ENCODE measurements around the gene JRKL. TPM values are rescaled to one million over a fixed set of nuclear protein-coding genes. Genes with fewer than 3 reads are reported as not detected.

The JRKL gene
- polyA plus RNA-seq: 1 to 10 TPM; 3.3 to 3.5 TPM

- WGBS, 2 donors: 0 to 1% methylated on average over 53 of the region's 53 CpGs
- Histone ChIP-seq H3K27ac (ENCODE audit: low read depth in 2 of 2, low read length in 1 of 2) (peak within 1 kb of the TSS; percentile 94 to 97), H3K4me3 (ENCODE audit: low read depth in 1 of 2, low read length in 2 of 2) (peak within 1 kb of the TSS; percentile 67 to 77), H3K4me1 (ENCODE audit: control insufficient read depth in 2 of 2, insufficient read depth in 2 of 2, low read length in 1 of 2) (no peaks in the 10 kb centered on the region), H3K9me3 (ENCODE audit: control insufficient read depth in 2 of 2, insufficient read depth in 1 of 2, low read depth in 1 of 2, low read length in 1 of 2) (no peaks in the 10 kb centered on the region), H3K27me3 (ENCODE audit: control insufficient read depth in 1 of 2, insufficient read depth in 2 of 2, low read length in 2 of 2) (no peaks in the 10 kb centered on the region), H3K36me3 (ENCODE audit: control insufficient read depth in 2 of 2, insufficient read depth in 2 of 2, low read length in 1 of 2) (no peaks in the 10 kb centered on the region)
These were observed at the start of gene JRKL, which contains the start of gene CCDC82 for GRCh38 chr11:96389720-96390487. JRKL (plus strand) TSS chr11:96390013; CDS start chr11:96390650, 637 bp downstream. CCDC82 (minus strand) TSS chr11:96389912; CDS start chr11:96384747, 5,165 bp downstream.

GRCh38 chr11:96340555-96340885 is 49.3 kb upstream of the JRKL start:
- no peaks in the 10 kb centered on the region for H3K9me3 ChIP-seq (ENCODE audit: control insufficient read depth in 2 of 2, insufficient read depth in 1 of 2, low read depth in 1 of 2, low read length in 1 of 2)
- H3K4me1 ChIP-seq (ENCODE audit: control insufficient read depth in 2 of 2, insufficient read depth in 2 of 2, low read length in 1 of 2): peaks cover 2 to 10% of the 10 kb centered on the region in 2 donors
- H3K27me3 ChIP-seq (ENCODE audit: control insufficient read depth in 1 of 2, insufficient read depth in 2 of 2, low read length in 2 of 2): no peaks in the 10 kb centered on the region
- peak overlapping the region; percentile 40 to 65 for H3K27ac ChIP-seq (ENCODE audit: low read depth in 2 of 2, low read length in 1 of 2)
- 63 to 67% methylated on average over 4 of the region's 4 CpGs for WGBS, 2 donors
- H3K36me3 ChIP-seq (ENCODE audit: control insufficient read depth in 2 of 2, insufficient read depth in 2 of 2, low read length in 1 of 2): no peaks in the 10 kb centered on the region
- H3K4me3 ChIP-seq (ENCODE audit: low read depth in 1 of 2, low read length in 2 of 2): peak overlapping the region in 1 of 2 donors; percentile 97

DNA sequence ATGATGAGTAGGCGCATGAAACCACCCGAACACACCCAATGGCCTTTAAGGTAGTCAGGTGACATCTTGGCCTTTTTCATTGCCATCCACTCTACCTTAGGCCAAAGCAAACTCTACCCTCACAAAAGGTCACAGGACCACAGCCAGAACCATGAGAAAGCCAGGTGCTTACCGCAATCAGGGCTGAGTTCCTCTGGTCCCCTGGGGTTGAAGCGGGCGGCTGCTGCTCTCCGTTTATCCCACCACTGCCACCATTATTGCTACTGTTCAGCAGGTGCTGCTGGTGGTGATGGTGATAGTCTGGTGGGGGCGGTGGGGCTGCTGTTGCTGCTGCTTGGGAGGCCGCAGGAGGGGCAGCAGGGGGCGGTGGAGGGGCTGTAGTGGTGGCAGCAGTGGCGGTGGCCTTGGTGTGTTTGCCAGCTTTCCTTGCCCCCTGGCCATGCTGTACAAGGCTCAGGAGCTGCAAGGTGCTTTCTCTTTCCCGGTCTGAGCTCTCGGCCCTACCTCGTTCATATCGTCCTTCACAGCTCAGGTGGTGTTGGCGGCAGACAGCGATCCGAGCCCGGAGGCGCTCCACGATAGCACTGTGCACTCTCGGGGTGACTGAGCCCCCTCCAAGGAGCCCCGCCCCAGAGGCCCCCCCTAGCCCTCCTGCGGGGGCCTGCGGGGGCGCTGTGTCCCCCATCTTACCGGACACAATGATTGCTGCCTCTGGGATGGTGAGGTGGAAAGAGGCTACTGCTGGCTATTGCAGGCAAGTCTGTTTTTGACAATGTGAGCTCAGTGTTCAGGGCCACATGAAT is 48.4 kb upstream of the JRKL start:
- peak overlapping the region; percentile 61 to 97 for H3K4me3 ChIP-seq (ENCODE audit: low read depth in 1 of 2, low read length in 2 of 2)
- peak overlapping the region; percentile 47 to 65 for H3K27ac ChIP-seq (ENCODE audit: low read depth in 2 of 2, low read length in 1 of 2)
- H3K4me1 ChIP-seq (ENCODE audit: control insufficient read depth in 2 of 2, insufficient read depth in 2 of 2, low read length in 1 of 2): peaks cover 2 to 10% of the 10 kb centered on the region in 2 donors
- H3K36me3 ChIP-seq (ENCODE audit: control insufficient read depth in 2 of 2, insufficient read depth in 2 of 2, low read length in 1 of 2): no peaks in the 10 kb centered on the region
- no peaks in the 10 kb centered on the region for H3K9me3 ChIP-seq (ENCODE audit: control insufficient read depth in 2 of 2, insufficient read depth in 1 of 2, low read depth in 1 of 2, low read length in 1 of 2)
- H3K27me3 ChIP-seq (ENCODE audit: control insufficient read depth in 1 of 2, insufficient read depth in 2 of 2, low read length in 2 of 2): no peaks in the 10 kb centered on the region
- WGBS, 2 donors: 18 to 19% methylated on average over 26 of the region's 26 CpGs

DNA sequence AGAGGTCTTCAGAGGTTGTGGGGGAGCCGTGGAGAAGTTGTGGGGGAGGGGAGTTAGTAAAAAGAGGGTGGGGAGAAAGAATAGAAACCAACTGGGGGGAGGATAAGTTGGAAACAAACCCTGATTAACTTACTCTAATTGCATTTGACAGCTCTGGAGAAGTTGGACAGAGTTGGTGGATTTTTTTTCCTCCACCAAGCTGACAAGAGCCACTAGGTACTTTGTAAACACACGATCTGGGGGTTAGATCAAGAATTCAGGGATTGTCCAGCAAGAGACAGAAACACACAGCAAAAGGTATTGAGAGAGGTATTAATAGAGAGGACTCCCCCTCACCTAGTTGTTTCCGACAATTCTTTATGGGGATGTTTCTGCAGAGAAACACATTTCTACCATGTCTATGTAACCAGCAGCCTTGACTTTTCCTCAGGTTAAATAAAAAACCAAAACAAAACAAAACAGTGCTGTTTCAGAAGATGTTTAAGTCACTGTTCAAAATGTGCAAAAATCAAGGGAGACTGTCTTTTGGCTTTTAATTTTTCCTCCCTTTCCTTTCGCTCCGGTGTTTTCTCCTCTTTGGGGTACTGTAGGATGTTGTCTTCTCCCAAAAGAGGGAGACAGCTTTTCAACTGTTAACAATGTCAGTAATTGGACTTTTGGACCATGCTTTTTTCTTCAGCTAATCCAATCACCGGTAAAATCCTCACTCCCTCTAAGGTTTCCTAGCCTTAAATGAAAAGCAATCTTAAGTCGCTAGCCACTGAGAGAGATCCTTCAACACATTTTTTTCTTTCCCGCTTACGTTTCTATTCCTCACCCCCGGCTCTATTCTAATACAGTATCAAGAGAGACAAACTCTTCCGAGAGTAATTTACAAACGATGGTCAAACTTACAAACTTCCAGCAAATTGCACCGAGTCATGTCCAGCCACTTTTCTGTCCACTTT is 47.5 kb upstream of the JRKL start:
- Histone ChIP-seq H3K36me3 (ENCODE audit: control insufficient read depth in 2 of 2, insufficient read depth in 2 of 2, low read length in 1 of 2) (no peaks in the 10 kb centered on the region), H3K9me3 (ENCODE audit: control insufficient read depth in 2 of 2, insufficient read depth in 1 of 2, low read depth in 1 of 2, low read length in 1 of 2) (no peaks in the 10 kb centered on the region), H3K4me3 (ENCODE audit: low read depth in 1 of 2, low read length in 2 of 2) (peak overlapping the region; percentile 61 to 97), H3K27me3 (ENCODE audit: control insufficient read depth in 1 of 2, insufficient read depth in 2 of 2, low read length in 2 of 2) (no peaks in the 10 kb centered on the region), H3K27ac (ENCODE audit: low read depth in 2 of 2, low read length in 1 of 2) (peak overlapping the region; percentile 76 to 89), H3K4me1 (ENCODE audit: control insufficient read depth in 2 of 2, insufficient read depth in 2 of 2, low read length in 1 of 2) (peaks cover 2 to 10% of the 10 kb centered on the region in 2 donors)
- WGBS, 2 donors: 0 to 1% methylated on average over 13 of the region's 13 CpGs

DNA sequence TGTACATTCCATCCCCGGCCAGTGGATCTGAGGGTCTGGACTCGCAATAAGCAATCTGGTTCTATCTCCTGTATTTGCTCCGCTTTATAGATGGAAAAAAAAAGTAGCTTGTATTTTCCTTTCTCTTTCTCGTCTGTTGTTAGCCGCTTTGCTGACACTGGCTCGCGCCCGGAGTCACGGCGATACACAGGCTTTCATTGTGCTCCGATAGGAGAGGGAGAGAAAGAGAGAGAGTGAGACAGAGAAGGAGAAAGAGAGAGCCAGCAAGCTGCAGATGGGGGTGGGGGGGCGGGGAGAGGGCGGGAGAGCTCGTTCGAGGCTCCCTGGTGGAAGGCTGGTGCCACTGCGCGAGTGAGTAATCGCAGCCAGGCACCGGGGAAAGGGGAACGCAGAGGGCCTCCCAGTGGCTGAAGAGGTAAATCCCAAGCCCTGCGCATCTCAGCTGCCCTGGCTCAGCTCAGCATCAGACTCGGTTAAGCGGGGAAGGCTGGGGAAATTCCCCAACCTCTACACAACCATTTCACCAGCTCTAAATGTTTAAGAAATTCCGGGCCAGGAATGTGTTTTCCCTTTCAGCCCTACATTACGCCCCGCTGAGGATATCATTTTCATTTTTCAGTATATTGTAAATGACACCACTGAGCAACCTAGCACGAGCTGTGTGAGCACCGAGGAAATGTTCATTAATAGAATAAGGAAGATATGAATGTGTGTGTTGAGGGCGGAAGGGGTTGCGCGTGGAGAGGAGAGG is 46.7 kb upstream of the JRKL start, which contains the start of gene MAML2:
Gene MAML2 (minus strand): TSS at position 235 of the 751 bp plus-strand sequence. CDS start 1,300 bp downstream, outside the sequence.
- Histone ChIP-seq H3K4me3 (ENCODE audit: low read depth in 1 of 2, low read length in 2 of 2) (peak within 1 kb of the TSS; percentile 61 to 97), H3K4me1 (ENCODE audit: control insufficient read depth in 2 of 2, insufficient read depth in 2 of 2, low read length in 1 of 2) (peaks cover 2 to 10% of the 10 kb centered on the region in 2 donors), H3K36me3 (ENCODE audit: control insufficient read depth in 2 of 2, insufficient read depth in 2 of 2, low read length in 1 of 2) (no peaks in the 10 kb centered on the region), H3K27me3 (ENCODE audit: control insufficient read depth in 1 of 2, insufficient read depth in 2 of 2, low read length in 2 of 2) (no peaks in the 10 kb centered on the region), H3K27ac (ENCODE audit: low read depth in 2 of 2, low read length in 1 of 2) (peak within 1 kb of the TSS; percentile 76 to 89), H3K9me3 (ENCODE audit: control insufficient read depth in 2 of 2, insufficient read depth in 1 of 2, low read depth in 1 of 2, low read length in 1 of 2) (no peaks in the 10 kb centered on the region)
- WGBS, 2 donors: 7% methylated on average over 29 to 31 of the region's 31 CpGs

DNA sequence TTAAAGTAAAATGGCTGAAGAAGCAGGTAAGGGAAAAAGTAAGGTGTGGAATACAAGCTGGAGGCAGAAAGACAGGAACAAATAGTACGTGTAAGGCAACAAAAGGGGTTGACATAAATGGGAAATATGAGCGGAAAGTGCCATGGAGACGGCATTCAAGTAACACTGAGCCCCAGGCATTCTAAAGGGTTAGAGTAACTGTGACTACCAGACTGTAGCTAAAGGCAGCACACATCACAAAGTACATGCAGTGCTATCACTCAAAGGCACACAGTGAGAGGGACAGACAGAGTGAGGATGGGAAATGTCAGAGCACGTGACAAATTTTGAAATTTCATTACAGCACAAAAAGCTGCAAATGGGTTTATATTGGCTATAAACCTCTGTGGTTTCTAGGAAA is 33.0 kb upstream of the JRKL start:
- no peak overlapping the region for H3K4me3 ChIP-seq (ENCODE audit: low read depth in 1 of 2, low read length in 2 of 2)
- H3K27ac ChIP-seq (ENCODE audit: low read depth in 2 of 2, low read length in 1 of 2): no peak overlapping the region
- no peaks in the 10 kb centered on the region for H3K36me3 ChIP-seq (ENCODE audit: control insufficient read depth in 2 of 2, insufficient read depth in 2 of 2, low read length in 1 of 2)
- no peaks in the 10 kb centered on the region for H3K4me1 ChIP-seq (ENCODE audit: control insufficient read depth in 2 of 2, insufficient read depth in 2 of 2, low read length in 1 of 2)
- no peaks in the 10 kb centered on the region for H3K27me3 ChIP-seq (ENCODE audit: control insufficient read depth in 1 of 2, insufficient read depth in 2 of 2, low read length in 2 of 2)
- no peaks in the 10 kb centered on the region for H3K9me3 ChIP-seq (ENCODE audit: control insufficient read depth in 2 of 2, insufficient read depth in 1 of 2, low read depth in 1 of 2, low read length in 1 of 2)
- WGBS, 2 donors: 74 to 83% methylated on average over 4 of the region's 4 CpGs

DNA sequence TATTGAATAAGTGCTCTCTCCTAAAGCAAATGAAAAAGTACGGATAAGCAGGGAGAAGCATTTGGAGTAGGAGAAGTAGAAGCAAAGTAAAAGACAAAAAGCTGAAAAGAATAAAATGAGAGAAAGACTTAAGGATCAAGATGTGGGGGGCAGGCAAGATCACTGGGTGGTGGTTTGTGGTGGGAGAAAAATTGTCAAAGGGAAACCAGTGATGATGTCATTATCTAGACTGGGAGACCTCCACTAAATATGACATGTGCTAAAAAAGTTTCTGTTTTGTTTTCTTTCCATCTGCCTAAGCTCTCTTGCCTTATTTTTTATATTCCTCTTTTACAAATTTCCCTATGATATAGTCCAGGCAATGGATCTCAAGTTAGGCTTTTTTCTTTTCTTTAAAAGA is 32.0 kb upstream of the JRKL start:
- Histone ChIP-seq H3K4me3 (ENCODE audit: low read depth in 1 of 2, low read length in 2 of 2) (no peak overlapping the region), H3K4me1 (ENCODE audit: control insufficient read depth in 2 of 2, insufficient read depth in 2 of 2, low read length in 1 of 2) (no peaks in the 10 kb centered on the region), H3K9me3 (ENCODE audit: control insufficient read depth in 2 of 2, insufficient read depth in 1 of 2, low read depth in 1 of 2, low read length in 1 of 2) (no peaks in the 10 kb centered on the region), H3K27ac (ENCODE audit: low read depth in 2 of 2, low read length in 1 of 2) (no peak overlapping the region), H3K27me3 (ENCODE audit: control insufficient read depth in 1 of 2, insufficient read depth in 2 of 2, low read length in 2 of 2) (no peaks in the 10 kb centered on the region), H3K36me3 (ENCODE audit: control insufficient read depth in 2 of 2, insufficient read depth in 2 of 2, low read length in 1 of 2) (no peaks in the 10 kb centered on the region)
- WGBS, 2 donors: 87 to 94% methylated on average over 1 of the region's 1 CpG

GRCh38 chr11:96358321-96358720 is 31.5 kb upstream of the JRKL start:
- Histone ChIP-seq H3K9me3 (ENCODE audit: control insufficient read depth in 2 of 2, insufficient read depth in 1 of 2, low read depth in 1 of 2, low read length in 1 of 2) (no peaks in the 10 kb centered on the region), H3K36me3 (ENCODE audit: control insufficient read depth in 2 of 2, insufficient read depth in 2 of 2, low read length in 1 of 2) (no peaks in the 10 kb centered on the region), H3K4me1 (ENCODE audit: control insufficient read depth in 2 of 2, insufficient read depth in 2 of 2, low read length in 1 of 2) (no peaks in the 10 kb centered on the region), H3K27ac (ENCODE audit: low read depth in 2 of 2, low read length in 1 of 2) (no peak overlapping the region), H3K27me3 (ENCODE audit: control insufficient read depth in 1 of 2, insufficient read depth in 2 of 2, low read length in 2 of 2) (no peaks in the 10 kb centered on the region), H3K4me3 (ENCODE audit: low read depth in 1 of 2, low read length in 2 of 2) (no peak overlapping the region)
- 90% methylated on average over 3 of the region's 3 CpGs for WGBS, 2 donors

Measured in esophagus (tissue), 2 donors.